OCI-LY7 (cell line): Measurements from ENCODE around the gene INPP5A.

ENCODE experiments used
- EZH2phosphoT487 ChIP-seq: fragments of 200-600 bp; sonication (generic); IDR thresholded peaks from 2 replicates; pipeline ENCODE4 v1.6.1; 2018; ENCODE audit warnings: low read depth, borderline replicate concordance, mild to moderate bottlenecking, mixed run types, antibody characterized with exemption, low read length, moderate library complexity, mixed read lengths
- TF ChIP-seq, protein P1 (sequence below): fragments of 200-600 bp; sonication (generic); conservative IDR thresholded peaks from 2 replicates; pipeline ENCODE4 v1.5.1; 2014; ENCODE audit warnings: mild to moderate bottlenecking, antibody characterized with exemption, low read length, moderate library complexity, mixed read lengths

DNA sequence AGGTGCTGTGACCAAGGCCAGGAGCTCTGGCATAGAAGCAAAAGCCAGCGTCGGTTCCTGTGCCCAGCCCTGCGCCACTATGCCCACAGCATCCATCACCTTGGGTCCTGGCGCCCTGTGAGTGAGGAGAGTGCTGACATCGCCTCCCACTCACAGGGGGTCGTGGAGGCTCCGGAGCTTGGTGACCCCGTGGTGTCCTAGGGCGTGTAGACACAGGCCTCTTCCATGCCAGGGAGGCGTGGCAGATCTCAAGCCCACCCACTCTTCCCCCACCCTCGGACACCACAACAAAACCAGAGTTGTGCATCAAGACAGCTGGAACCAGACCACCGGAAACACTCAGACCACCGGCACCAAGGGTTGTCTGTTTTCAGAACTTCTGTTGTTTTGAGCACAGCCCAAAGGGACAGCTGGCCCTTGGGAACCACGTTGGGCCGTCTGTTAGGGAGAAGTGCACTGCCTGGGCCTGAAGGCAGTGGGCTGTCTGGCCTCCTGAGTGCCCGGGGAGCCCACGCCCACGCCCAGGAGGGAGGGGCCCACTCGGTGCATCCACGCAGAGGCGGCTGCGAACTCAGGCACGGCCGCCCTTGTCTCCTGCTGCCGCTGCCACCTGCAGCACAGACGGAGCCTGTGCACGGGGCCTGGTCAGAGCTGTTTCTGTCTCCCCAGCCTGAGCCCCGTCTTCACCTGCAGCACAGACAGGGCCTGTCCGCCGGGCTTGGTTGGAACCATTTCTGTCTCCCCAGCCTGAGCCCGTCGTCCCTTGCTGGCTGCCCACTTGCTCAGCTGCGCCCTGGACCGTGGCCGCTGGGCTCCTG, 106.3 kb downstream of the INPP5A start:
- TF ChIP-seq, protein P1, sequence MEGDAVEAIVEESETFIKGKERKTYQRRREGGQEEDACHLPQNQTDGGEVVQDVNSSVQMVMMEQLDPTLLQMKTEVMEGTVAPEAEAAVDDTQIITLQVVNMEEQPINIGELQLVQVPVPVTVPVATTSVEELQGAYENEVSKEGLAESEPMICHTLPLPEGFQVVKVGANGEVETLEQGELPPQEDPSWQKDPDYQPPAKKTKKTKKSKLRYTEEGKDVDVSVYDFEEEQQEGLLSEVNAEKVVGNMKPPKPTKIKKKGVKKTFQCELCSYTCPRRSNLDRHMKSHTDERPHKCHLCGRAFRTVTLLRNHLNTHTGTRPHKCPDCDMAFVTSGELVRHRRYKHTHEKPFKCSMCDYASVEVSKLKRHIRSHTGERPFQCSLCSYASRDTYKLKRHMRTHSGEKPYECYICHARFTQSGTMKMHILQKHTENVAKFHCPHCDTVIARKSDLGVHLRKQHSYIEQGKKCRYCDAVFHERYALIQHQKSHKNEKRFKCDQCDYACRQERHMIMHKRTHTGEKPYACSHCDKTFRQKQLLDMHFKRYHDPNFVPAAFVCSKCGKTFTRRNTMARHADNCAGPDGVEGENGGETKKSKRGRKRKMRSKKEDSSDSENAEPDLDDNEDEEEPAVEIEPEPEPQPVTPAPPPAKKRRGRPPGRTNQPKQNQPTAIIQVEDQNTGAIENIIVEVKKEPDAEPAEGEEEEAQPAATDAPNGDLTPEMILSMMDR: no peak
- no peak for TF ChIP-seq EZH2phosphoT487
